Activated T-cell treated with anti-CD3 and anti-CD28 coated beads for 24 hours (primary cell): Measurements from ENCODE around the gene KCNN1.
A peak's percentile ranks its signal among the peaks of the same experiment; 100 is the strongest.
"Not testable (repeated sequence)": the region's sequence is repeated elsewhere in the genome, so short reads cannot be mapped to it uniquely, and the experiment has no call there.

Source experiments
- DNase-seq: peaks from one replicate; pipeline ENCODE4 v3.0.0-alpha.2; 2020; ENCODE audit warnings: low read depth

The KCNN1 gene

GRCh38 chr19:17966550-17967256 is at the start of gene KCNN1:
TSS of gene KCNN1 (plus strand) at chr19:17967107. CDS start at chr19:17973889, 6,782 bp downstream.
- no peak for DNase-seq

DNA sequence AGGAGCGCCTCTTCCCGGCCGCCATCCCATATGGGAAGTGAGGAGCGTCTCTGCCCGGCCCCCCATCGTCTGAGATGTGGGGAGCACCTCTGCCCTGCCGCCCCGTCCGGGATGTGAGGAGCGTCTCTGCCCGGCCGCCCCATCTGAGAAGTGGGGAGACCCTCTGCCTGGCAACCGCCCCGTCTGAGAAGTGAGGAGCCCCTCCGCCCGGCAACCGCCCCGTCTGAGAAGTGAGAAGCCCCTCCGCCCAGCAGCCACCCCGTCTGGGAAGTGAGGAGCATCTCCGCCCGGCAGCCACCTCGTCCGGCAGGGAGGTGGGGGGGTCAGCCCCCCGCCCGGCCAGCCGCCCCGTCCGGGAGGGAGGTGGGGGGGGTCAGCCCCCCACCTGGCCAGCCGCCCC is 48.8 kb upstream of the KCNN1 start:
- DNase-seq: not testable (repeated sequence)

DNA sequence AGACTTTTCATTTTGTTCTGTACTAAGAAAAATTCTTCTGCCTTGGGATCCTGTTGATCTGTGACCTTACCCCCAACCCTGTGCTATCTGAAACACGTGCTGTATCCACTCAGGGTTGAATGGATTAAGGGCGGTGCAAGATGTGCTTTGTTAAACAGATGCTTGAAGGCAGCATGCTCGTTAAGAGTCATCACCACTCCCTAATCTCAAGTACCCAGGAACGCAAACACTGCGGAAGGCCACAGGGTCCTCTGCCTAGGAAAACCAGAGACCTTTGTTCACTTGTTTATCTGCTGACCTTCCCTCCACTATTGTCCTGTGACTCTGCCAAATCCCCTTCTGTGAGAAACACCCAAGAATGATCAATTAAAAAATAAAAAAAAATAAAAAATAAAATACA is 47.8 kb upstream of the KCNN1 start:
- DNase-seq: not testable (repeated sequence)

DNA sequence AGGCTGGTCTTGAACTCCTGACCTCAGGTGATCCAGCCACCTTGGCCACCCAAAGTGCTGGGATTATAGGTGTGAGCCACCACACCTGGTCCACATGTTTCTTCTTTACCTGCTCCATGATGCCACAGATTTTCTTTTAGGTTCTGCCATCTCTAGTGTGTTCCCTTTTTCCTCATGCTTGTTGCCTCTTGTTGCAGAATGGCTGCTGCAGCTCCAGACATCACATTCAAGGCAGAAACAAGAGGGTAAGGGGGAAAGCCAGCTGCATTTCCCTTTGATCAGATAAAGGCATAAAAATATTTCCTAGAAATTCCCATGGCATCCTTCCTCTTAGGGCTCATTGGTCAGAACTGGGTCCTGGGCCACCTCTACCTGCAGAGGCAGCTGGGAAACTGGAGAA is 46.4 kb upstream of the KCNN1 start:
- DNase-seq: no peak

- no peak for DNase-seq
Measured at GRCh38 chr19:17922138-17922537, 44.8 kb upstream of the KCNN1 start.

- no peak for DNase-seq
Measured at GRCh38 chr19:17926044-17926443, 40.9 kb upstream of the KCNN1 start.

DNA sequence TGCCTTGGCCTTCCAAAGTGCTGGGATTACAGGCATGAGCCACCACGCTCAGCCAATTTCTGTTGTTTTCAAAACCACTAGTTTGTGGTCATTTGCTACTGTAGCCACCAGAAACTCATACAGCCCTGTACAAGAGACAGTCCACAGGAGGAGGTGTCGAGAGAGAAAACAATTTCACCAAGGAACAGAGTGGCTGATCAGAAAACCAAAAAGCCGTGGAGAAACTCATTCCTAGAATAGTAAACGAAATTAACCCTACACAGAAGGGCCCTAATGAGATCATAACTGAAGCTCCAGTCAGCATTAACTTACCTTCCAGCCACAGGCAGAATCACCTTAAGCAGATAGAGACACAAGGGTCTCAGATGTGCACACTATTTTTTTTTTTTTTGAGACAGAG is 37.9 kb upstream of the KCNN1 start:
- no peak for DNase-seq

- no peak for DNase-seq
Measured at GRCh38 chr19:17931532-17932191, 35.2 kb upstream of the KCNN1 start.

GRCh38 chr19:17932485-17933338 is 34.2 kb upstream of the KCNN1 start, which contains the start of gene CCDC124:
TSS of gene CCDC124 (plus strand) at chr19:17933015. CDS start at chr19:17936421, 3,406 bp downstream.
- peak; percentile 86 for DNase-seq

GRCh38 chr19:17933414-17934129 is 33.3 kb upstream of the KCNN1 start:
- no peak for DNase-seq

- no peak for DNase-seq
Measured at GRCh38 chr19:17936379-17936778, 30.5 kb upstream of the KCNN1 start.

GRCh38 chr19:17937371-17937900 is 29.5 kb upstream of the KCNN1 start:
- no peak for DNase-seq

DNA sequence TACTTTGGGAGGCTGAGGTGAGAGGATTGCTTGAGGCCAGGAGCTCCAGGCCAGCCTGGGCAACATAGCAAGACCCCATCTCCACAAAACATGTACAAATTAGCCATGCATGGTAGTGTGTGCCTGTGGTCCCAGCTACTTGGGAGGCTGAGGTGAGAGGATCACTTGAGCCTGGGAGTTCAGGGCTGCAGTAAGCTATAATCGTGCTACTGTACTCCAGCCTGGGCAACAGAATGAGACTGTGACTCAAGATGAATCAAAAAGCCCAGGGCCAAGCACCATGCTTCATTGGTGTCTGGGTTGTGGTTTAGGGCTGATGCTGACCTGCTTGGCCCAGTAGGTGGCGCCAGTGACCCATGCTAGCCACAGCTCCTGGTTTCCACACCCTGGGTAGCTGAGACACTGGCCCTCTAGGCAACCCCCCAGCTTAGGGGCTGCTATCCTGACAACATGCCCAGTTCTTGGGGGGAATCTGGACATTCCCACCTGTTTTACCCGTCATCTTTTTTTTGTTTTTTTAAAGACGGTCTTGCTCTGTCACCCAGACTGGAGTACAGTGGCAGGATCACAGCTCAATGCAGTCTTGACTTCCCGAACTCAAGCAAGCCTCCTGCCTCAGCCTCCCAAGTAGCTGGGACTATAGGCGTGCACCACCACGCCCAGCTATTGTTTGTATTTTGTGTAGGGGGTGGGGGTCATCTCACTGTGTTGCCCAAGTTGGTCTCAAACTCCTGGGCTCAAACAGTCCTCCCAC is 28.6 kb upstream of the KCNN1 start:
- peak; percentile 73 for DNase-seq

DNA sequence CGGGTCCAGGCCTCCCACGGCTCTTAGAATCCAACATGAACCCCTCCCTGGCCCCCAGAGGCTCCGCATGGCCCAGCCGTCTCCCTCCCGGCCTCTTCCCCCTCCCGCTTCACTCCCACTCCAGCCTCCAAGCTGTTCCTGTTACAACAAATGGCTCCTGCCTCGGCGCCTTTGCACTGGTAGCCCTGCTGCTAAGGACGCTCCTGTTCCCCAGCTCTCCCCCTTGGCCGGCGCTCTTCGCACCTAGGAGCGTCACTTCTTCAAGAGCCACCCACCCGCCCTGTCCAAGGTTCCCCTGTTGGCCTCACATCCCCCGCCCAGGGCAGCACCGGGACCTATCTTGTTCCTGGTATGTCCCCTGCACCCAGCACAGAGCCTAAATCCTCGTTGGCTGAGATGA is 24.7 kb upstream of the KCNN1 start:
- DNase-seq: no peak

DNA sequence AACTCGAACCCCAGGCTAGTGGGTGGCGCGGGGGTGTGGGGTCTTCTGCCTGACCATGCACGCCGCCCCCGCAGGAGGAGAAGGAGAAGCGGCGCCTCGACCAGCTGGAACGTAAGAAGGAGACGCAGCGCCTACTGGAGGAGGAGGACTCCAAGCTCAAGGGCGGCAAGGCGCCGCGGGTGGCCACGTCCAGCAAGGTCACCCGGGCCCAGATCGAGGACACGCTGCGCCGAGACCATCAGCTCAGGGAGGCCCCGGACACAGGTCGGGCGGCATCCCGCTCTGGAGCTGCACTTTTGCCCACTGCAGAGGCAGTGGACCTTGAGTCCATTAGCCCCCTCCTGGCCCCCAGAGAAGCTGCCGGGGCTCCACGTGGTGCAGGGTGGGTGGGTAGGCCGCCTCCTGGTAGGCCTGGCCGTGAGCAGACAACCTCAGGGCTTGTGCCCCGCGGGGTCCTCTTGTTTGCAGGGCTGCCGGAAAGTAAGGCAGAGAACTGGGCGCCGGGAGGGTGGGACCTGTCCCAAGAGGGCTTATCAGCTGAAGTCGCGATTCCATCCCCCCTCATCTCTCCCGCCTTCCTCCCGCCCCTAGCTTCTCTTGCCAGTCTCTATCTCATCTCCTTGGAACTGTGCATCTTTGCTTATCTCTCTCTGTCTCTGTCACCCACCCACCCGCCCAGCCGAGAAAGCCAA is 24.2 kb upstream of the KCNN1 start:
- DNase-seq: no peak

DNA sequence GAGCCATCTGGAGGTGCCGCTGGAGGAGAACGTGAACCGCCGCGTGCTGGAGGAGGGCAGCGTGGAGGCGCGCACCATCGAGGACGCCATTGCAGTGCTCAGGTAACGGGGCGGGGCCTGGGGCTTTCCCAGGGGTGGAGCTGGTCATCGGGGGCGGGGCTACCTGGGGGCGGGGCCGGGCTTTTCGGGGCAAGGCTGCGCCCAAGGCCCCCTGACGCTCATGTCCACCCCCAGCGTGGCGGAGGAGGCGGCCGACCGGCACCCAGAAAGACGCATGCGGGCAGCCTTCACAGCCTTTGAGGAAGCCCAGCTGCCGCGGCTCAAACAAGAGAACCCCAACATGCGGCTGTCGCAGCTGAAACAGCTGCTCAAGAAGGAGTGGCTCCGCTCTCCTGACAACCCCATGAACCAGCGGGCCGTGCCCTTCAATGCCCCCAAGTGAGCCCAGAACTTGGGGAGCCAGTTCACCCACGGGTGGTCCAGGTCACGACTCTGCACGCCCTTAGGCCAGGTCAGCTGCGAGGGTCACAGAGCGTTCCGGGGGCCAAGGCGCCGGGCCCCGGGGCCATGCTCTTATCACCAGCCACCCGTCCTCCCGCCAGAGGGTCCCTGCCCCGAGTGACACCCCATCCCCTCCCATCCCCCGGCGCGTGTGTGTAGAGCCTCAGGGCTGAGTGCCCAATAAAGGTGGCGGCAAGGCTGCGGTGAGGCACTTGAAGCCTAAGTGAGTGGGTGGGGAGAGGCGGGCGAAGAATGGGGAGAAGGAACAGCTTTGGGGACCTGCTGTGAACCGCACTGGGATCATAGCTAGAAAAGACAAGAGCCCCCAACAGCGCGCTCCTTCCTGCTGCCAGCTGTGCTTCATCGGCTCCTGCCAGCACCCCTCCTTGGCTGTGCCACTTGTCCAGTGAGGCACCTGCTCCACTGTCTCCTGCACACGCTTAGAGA is 23.4 kb upstream of the KCNN1 start:
- DNase-seq: no peak

DNA sequence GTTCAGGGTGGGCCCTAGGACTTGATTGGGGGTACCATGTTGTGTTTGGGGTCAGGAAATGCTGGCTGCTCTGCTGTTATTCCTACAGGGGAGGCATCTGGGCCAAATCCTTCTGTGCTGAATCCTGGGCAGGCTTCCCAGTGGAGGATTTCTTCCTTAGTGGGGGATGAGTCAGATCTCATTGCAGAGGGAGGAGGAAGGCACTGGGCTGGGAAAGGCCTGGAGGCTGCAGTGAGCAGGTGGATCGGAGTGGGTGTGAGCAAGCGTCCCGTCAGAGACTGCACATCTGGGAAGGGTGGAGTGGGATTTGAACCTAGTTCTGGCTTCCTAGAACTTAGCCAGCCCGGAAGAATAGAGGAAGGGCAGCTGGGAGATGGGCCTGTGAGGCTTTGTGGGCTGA is 22.6 kb upstream of the KCNN1 start:
- no peak for DNase-seq

DNA sequence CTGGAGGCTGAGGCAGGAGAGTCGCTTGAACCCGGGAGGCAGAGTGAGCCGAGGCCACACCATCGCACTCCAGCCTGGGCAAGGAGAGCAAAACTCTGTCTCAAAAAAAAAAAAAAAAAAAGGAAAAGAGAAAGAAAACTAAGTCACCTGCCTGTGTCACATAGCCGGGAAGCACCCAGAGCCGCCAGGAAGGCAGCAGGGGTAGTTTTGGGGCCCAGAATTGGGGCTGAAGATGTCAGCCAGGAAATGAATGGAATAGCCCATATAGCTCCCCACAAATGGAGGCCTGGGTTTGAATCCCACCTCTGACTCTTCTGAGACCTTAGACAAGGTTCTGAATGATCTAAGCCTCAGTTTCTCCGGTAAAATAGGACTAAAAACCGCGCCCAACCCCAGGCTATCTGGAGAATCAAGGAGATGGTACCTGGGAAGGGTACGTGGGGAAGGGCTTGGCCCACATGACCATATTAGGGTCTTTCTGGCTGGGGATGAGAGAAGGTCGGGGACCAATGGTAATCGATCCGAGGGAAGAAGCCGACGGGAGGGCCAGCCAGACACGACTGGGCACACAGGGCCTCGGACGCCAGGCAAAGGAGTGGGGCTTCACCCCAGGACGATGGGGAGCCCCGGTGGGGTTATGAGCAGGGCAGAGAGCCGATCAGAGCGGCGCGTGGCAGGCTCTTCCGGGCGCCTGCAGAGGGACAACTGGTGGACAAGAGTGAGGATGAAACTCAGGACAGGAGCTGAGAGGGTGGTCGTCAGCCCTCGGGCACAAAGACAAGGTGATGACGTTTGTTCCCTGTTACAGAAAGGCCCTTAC is 19.7 kb upstream of the KCNN1 start:
- no peak for DNase-seq
